Measurements from ENCODE around the gene NLRP5.

Gene NLRP5

GRCh38 chr19:56098731-56099568, 112.4 kb downstream of the NLRP5 start:
- no peak overlapping the region for H3K4me3 ChIP-seq (ENCODE audit: low read depth in 1 of 2, low read length in 2 of 2)
- H2AFZ ChIP-seq (ENCODE audit: low read depth, low read length) = no peak overlapping the region
- H3K4me2 ChIP-seq (ENCODE audit: insufficient read depth, low read length) = no peak overlapping the region
- no peak overlapping the region for H3K27ac ChIP-seq (ENCODE audit: low read length)
- no peaks in the 10 kb centered on the region for H3K9me3 ChIP-seq (ENCODE audit: insufficient read depth, low read length, severe bottlenecking)
- ATAC-seq (ENCODE audit: insufficient read depth, low read depth) (no peak), DNase-seq (no peak)
- H3K9ac ChIP-seq (ENCODE audit: low read depth, low read length) = no peak overlapping the region
- peaks cover 51% of the 10 kb centered on the region for H4K20me1 ChIP-seq (ENCODE audit: insufficient read depth, low read length)
- peaks cover 26% of the 10 kb centered on the region; the same call in 1 of the 2 replicates for H3K79me2 ChIP-seq (ENCODE audit: insufficient read depth, low read length)
- no peaks in the 10 kb centered on the region for H3K27me3 ChIP-seq (ENCODE audit: insufficient read depth, low read length, poor library complexity)
- TF ChIP-seq EZH2 (IDR thresholded peaks at IDR 0.05; ENCODE audit: borderline replicate concordance, low read depth, low read length, severe bottlenecking) (no peak), CTCF (IDR thresholded peaks at IDR 0.05; ENCODE audit: borderline replicate concordance, extremely low read depth, low read length, poor library complexity, severe bottlenecking) (no peak)
- no peaks in the 10 kb centered on the region for H3K4me1 ChIP-seq (ENCODE audit: insufficient read depth, low read length)
- peaks cover 67% of the 10 kb centered on the region for H3K36me3 ChIP-seq (ENCODE audit: insufficient read depth, low read length)

- ATAC-seq (ENCODE audit: insufficient read depth, low read depth) (no peak), DNase-seq (no peak)
- H4K20me1 ChIP-seq (ENCODE audit: insufficient read depth, low read length) = peaks cover 56% of the 10 kb centered on the region
- no peaks in the 10 kb centered on the region for H3K27me3 ChIP-seq (ENCODE audit: insufficient read depth, low read length, poor library complexity)
- peaks cover 66% of the 10 kb centered on the region for H3K36me3 ChIP-seq (ENCODE audit: insufficient read depth, low read length)
- H3K4me1 ChIP-seq (ENCODE audit: insufficient read depth, low read length) = no peaks in the 10 kb centered on the region
- H3K79me2 ChIP-seq (ENCODE audit: insufficient read depth, low read length) = peaks cover 31% of the 10 kb centered on the region
- no peak for TF ChIP-seq CTCF (IDR thresholded peaks at IDR 0.05; ENCODE audit: borderline replicate concordance, extremely low read depth, low read length, poor library complexity, severe bottlenecking)
- TF ChIP-seq EZH2 (IDR thresholded peaks at IDR 0.05; ENCODE audit: borderline replicate concordance, low read depth, low read length, severe bottlenecking) = no peak
- H3K9me3 ChIP-seq (ENCODE audit: insufficient read depth, low read length, severe bottlenecking) = no peaks in the 10 kb centered on the region
- H3K4me3 ChIP-seq (ENCODE audit: low read depth in 1 of 2, low read length in 2 of 2) = no peak overlapping the region
- no peak overlapping the region for H3K4me2 ChIP-seq (ENCODE audit: insufficient read depth, low read length)
- no peak overlapping the region for H3K27ac ChIP-seq (ENCODE audit: low read length)
- H2AFZ ChIP-seq (ENCODE audit: low read depth, low read length) = no peak overlapping the region
- no peak overlapping the region for H3K9ac ChIP-seq (ENCODE audit: low read depth, low read length)
Observed at GRCh38 chr19:56099638-56100539, 113.3 kb downstream of the NLRP5 start.

GRCh38 chr19:56101095-56101494, 114.5 kb downstream of the NLRP5 start:
- Histone ChIP-seq H4K20me1 (ENCODE audit: insufficient read depth, low read length) (peaks cover 60% of the 10 kb centered on the region), H3K79me2 (ENCODE audit: insufficient read depth, low read length) (peaks cover 37% of the 10 kb centered on the region)

More at GRCh38 chr19:56101095-56101494, 114.5 kb downstream of the NLRP5 start:
- Histone ChIP-seq H3K36me3 (ENCODE audit: insufficient read depth, low read length) (peaks cover 55% of the 10 kb centered on the region), H3K27me3 (ENCODE audit: insufficient read depth, low read length, poor library complexity) (no peaks in the 10 kb centered on the region), H2AFZ (ENCODE audit: low read depth, low read length) (no peak overlapping the region), H3K4me1 (ENCODE audit: insufficient read depth, low read length) (no peaks in the 10 kb centered on the region), H3K27ac (ENCODE audit: low read length) (no peak overlapping the region), H3K9me3 (ENCODE audit: insufficient read depth, low read length, severe bottlenecking) (no peaks in the 10 kb centered on the region), H3K4me2 (ENCODE audit: insufficient read depth, low read length) (no peak overlapping the region), H3K9ac (ENCODE audit: low read depth, low read length) (no peak overlapping the region), H3K4me3 (ENCODE audit: low read depth in 1 of 2, low read length in 2 of 2) (no peak overlapping the region)
- ATAC-seq (ENCODE audit: insufficient read depth, low read depth) (no peak), DNase-seq (no peak)
- no peak for TF ChIP-seq CTCF (IDR thresholded peaks at IDR 0.05; ENCODE audit: borderline replicate concordance, extremely low read depth, low read length, poor library complexity, severe bottlenecking)
- TF ChIP-seq EZH2 (IDR thresholded peaks at IDR 0.05; ENCODE audit: borderline replicate concordance, low read depth, low read length, severe bottlenecking) = no peak

Data from DND-41 (cell line).